Brain microvascular endothelial cell (primary cell): ENCODE data around the gene USP15.
"Not testable (repeated sequence)": the region's sequence is repeated elsewhere in the genome, so short reads cannot be mapped to it uniquely, and the experiment has no call there.

Experiments
- DNase-seq: peaks from one replicate; pipeline ENCODE4 v3.0.0-alpha.2; 2020
- H3K27ac ChIP-seq: fragments of 250-450 bp; sonication (Bioruptor Pico); 2 replicates; pipeline ENCODE4 v1.5.1; 2020; ENCODE audit warnings: mild to moderate bottlenecking, moderate library complexity
- H3K27me3 ChIP-seq: fragments of 250-450 bp; sonication (Bioruptor Pico); replicated peaks from 2 replicates; pipeline ENCODE4 v1.5.1; 2020; ENCODE audit warnings: mild to moderate bottlenecking
- H3K36me3 ChIP-seq: fragments of 250-450 bp; sonication (Bioruptor Pico); replicated peaks from 2 replicates; pipeline ENCODE4 v1.5.1; 2020; ENCODE audit warnings: mild to moderate bottlenecking
- H3K4me3 ChIP-seq: 2 replicates; pipeline ENCODE4 v1.5.1; 2011; ENCODE audit warnings: low read depth, mild to moderate bottlenecking, control low read depth, low read length, moderate library complexity
- CTCF ChIP-seq: IDR thresholded peaks from 2 replicates; pipeline ENCODE4 v1.5.1; 2011; ENCODE audit warnings: low read depth, mild to moderate bottlenecking, moderate library complexity, low read length, control low read depth, inconsistent platforms; ENCODE audit errors: missing control alignments
- in situ Hi-C: cut with HindIII; loops from 2 replicates; pipeline ENCODE4 v1.10.0; 2017; ENCODE audit warnings: low sequenced_read_pairs, low pct_ligation_motif_present

USP15 gene

GRCh38 chr12:62435303-62436163 is 175.3 kb downstream of the USP15 start:
- TF ChIP-seq CTCF: peak; percentile 89
- no peaks in the 10 kb centered on the region for H3K27me3 ChIP-seq
- H3K27ac ChIP-seq: no peak overlapping the region
- peak overlapping the region; percentile 58 for H3K4me3 ChIP-seq
- no peaks in the 10 kb centered on the region for H3K36me3 ChIP-seq
- in situ Hi-C loops: no loop called here
- DNase-seq: peak; percentile 62

GRCh38 chr12:62436164-62436503 is 175.9 kb downstream of the USP15 start:
- H3K27ac ChIP-seq: no peak overlapping the region
- in situ Hi-C loops: no loop called here
- H3K4me3 ChIP-seq: peak overlapping the region; percentile 58
- H3K27me3 ChIP-seq: no peaks in the 10 kb centered on the region
- no peak for TF ChIP-seq CTCF
- no peak for DNase-seq
- H3K36me3 ChIP-seq: no peaks in the 10 kb centered on the region

GRCh38 chr12:62438098-62438692 is 178.0 kb downstream of the USP15 start:
- no peak overlapping the region for H3K27ac ChIP-seq
- peak; percentile 65 for DNase-seq
- in situ Hi-C loops: no loop called here
- peak; percentile 72 for TF ChIP-seq CTCF
- no peaks in the 10 kb centered on the region for H3K27me3 ChIP-seq
- no peaks in the 10 kb centered on the region for H3K36me3 ChIP-seq
- H3K4me3 ChIP-seq: no peak overlapping the region

GRCh38 chr12:62446754-62447452 is 186.7 kb downstream of the USP15 start:
- H3K27me3 ChIP-seq: no peaks in the 10 kb centered on the region
- no peak for TF ChIP-seq CTCF
- H3K27ac ChIP-seq: no peak overlapping the region
- H3K4me3 ChIP-seq: no peak overlapping the region
- H3K36me3 ChIP-seq: no peaks in the 10 kb centered on the region
- in situ Hi-C loops: no loop called here
- no peak for DNase-seq

DNA sequence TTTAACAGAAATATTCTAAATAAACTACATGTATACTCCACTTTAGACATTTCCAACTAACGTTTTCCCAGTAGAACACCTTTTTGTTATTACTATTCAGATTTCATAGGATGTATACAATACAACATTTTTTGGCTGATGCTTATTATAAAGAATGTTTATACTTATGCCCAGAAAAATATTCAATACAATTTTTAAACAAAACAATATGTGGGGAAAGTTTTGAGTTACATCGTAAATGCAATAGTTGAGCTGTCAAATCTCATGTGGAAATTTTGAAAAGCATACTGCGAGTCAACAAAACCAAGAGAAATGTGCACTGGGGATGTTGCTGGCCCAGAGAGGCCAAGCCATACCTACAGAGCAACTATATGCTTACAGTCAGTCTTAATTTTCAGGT is 188.2 kb downstream of the USP15 start:
- Histone ChIP-seq H3K27me3 (no peaks in the 10 kb centered on the region), H3K4me3 (no peak overlapping the region), H3K36me3 (no peaks in the 10 kb centered on the region), H3K27ac (no peak overlapping the region)
- in situ Hi-C loops: no loop called here
- no peak for TF ChIP-seq CTCF
- DNase-seq: no peak

DNA sequence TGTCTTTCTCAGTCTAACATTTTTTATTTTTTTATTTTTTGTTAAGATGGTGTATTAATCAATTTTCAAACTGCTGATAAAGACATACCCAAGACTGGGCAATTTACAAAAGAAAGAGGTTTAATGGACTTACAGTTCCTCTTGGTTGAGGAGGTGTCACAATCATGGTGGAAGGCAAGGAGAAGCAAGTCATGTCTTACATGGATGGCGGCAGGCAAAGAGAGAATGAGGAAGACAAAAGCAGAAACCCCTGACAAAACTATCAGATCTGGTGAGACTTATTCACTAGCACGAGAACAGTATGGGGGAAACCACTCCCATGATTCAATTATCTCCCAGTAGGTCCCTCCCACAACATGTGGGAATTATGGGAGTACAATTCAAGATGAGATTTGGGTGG is 195.2 kb downstream of the USP15 start:
- H3K36me3 ChIP-seq, H3K4me3 ChIP-seq, in situ Hi-C loops, DNase-seq, H3K27me3 ChIP-seq, H3K27ac ChIP-seq: not testable (repeated sequence)
